ENCODE data around the gene PNMA6A.
"Not testable (repeated sequence)": the region's sequence is repeated elsewhere in the genome, so short reads cannot be mapped to it uniquely, and the experiment has no call there.

Gene PNMA6A

GRCh38 chrX:153117754-153118153 lies 45.5 kb downstream of the PNMA6A start:
- H3K36me3 Mint-ChIP-seq; H3K4me3 Mint-ChIP-seq; ATAC-seq; DNase-seq (ENCODE audit: low spot score in 2 of 2); H3K9me3 Mint-ChIP-seq; H3K27ac Mint-ChIP-seq; H3K4me1 Mint-ChIP-seq: not testable (repeated sequence)

- not testable (repeated sequence) for H3K9me3 Mint-ChIP-seq; H3K4me1 Mint-ChIP-seq; DNase-seq (ENCODE audit: low spot score in 2 of 2); ATAC-seq; H3K27ac Mint-ChIP-seq; H3K36me3 Mint-ChIP-seq; H3K4me3 Mint-ChIP-seq
Observed at GRCh38 chrX:153120230-153120629, 48.0 kb downstream of the PNMA6A start.

GRCh38 chrX:153123468-153123867 lies 51.2 kb downstream of the PNMA6A start:
- ATAC-seq, H3K36me3 Mint-ChIP-seq, H3K27ac Mint-ChIP-seq, H3K9me3 Mint-ChIP-seq, H3K4me1 Mint-ChIP-seq, H3K4me3 Mint-ChIP-seq: not testable (repeated sequence)
- peak in 1 of 2 donors; percentile 15 for DNase-seq (ENCODE audit: low spot score in 2 of 2)
